ENCODE data around the gene PGAP3. TPM values are rescaled to one million over a fixed set of nuclear protein-coding genes. Genes with fewer than 3 reads are reported as not detected.
A peak's percentile ranks its signal among the peaks of the same experiment; 100 is the strongest.

Gene PGAP3
- total RNA-seq, 1 experiment from 2014 or later: 29.0 TPM

DNA sequence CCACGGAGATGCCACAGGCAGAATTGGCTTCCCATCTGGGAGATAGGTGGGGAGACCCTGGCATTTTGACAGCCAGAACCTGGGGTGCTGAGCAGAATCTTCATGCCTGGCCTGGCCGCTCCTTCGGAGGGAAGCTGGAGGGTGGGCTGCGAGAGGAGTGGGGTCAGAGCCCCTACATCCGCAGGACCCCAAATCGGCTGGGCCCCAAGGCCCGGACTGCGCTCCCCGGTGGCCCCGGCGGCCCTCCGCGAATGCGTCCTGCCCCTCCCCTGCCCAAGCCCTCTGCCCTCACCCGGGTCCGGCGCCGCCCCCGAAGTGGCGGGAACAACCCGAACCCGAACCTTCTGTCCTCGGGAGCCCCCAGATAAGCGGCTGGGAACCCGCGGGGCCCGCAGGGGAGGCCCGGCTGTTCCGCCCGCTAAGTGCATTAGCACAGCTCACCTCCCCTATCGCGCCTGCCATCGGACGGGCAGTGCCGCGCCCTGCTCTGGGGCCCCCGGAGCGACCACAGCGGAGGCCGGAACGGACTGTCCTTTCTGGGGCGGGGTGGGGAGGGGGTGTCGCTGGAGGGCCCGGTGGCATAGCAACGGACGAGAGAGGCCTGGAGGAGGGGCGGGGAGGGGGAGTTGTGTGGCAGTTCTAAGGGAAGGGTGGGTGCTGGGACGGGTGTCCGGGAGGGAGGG lies 20.5 kb downstream of the PGAP3 start:
- H4K91ac ChIP-seq (ENCODE audit: insufficient read length, low read depth, low read length): no peak overlapping the region
- peaks cover 6% of the 10 kb centered on the region for H3K23me2 ChIP-seq (ENCODE audit: insufficient read length, low read depth, low read length, poor library complexity, severe bottlenecking)
- no peaks in the 10 kb centered on the region for H3K79me1 ChIP-seq (ENCODE audit: insufficient read depth, low read depth, low read length, poor library complexity, severe bottlenecking)
- no peak overlapping the region for H3K18ac ChIP-seq (ENCODE audit: insufficient read length, low read depth, low read length)
- no peak overlapping the region for H3T11ph ChIP-seq (ENCODE audit: low read length)
- TF ChIP-seq, protein P1, sequence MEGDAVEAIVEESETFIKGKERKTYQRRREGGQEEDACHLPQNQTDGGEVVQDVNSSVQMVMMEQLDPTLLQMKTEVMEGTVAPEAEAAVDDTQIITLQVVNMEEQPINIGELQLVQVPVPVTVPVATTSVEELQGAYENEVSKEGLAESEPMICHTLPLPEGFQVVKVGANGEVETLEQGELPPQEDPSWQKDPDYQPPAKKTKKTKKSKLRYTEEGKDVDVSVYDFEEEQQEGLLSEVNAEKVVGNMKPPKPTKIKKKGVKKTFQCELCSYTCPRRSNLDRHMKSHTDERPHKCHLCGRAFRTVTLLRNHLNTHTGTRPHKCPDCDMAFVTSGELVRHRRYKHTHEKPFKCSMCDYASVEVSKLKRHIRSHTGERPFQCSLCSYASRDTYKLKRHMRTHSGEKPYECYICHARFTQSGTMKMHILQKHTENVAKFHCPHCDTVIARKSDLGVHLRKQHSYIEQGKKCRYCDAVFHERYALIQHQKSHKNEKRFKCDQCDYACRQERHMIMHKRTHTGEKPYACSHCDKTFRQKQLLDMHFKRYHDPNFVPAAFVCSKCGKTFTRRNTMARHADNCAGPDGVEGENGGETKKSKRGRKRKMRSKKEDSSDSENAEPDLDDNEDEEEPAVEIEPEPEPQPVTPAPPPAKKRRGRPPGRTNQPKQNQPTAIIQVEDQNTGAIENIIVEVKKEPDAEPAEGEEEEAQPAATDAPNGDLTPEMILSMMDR (conservative IDR thresholded peaks at IDR 0.05): no peak
- peak overlapping the region in 1 of 3 experiments; percentile 67; a peak in 1 of 7 replicates for H3K27ac Mint-ChIP-seq
- no peak overlapping the region for H2BK5ac ChIP-seq (ENCODE audit: insufficient read length, low read length)
- no CpG with 5 or more reads among the region's 49 CpGs for WGBS (ENCODE audit: extremely low coverage, insufficient read length, low lambda C conversion rate)
- H3K23ac ChIP-seq (ENCODE audit: insufficient read length, low read depth, low read length): no peak overlapping the region
- H4K20me1 ChIP-seq (ENCODE audit: control insufficient read depth, insufficient read depth, insufficient read length): no peaks in the 10 kb centered on the region
- no peak overlapping the region for H2BK20ac ChIP-seq (ENCODE audit: low read depth, low read length, poor library complexity, severe bottlenecking)
- H2BK15ac ChIP-seq (ENCODE audit: low read depth, low read length): no peak overlapping the region
- no peak overlapping the region for H3K4ac ChIP-seq (ENCODE audit: low read depth, low read length)
- H2BK120ac ChIP-seq (ENCODE audit: low read depth, low read length, poor library complexity, severe bottlenecking): no peak overlapping the region
- no peak for DNase-seq
- peaks cover 3% of the 10 kb centered on the region; the same call in 1 of the 2 replicates for H3K27me3 ChIP-seq (ENCODE audit: insufficient read depth, low read length)
- H3K4me2 ChIP-seq (ENCODE audit: insufficient read depth, insufficient read length, low read length): peak overlapping the region; percentile 65
- no peak overlapping the region for H2AK5ac ChIP-seq (ENCODE audit: insufficient read length, low read length)
- H3K4me1 Mint-ChIP-seq: peaks cover 39 to 54% of the 10 kb centered on the region in 2 experiments
- no peak overlapping the region for H3K14ac ChIP-seq (ENCODE audit: insufficient read depth, low read length)
- H2BK12ac ChIP-seq (ENCODE audit: insufficient read length, low read depth, low read length): no peak overlapping the region
- H3K27me3 Mint-ChIP-seq (ENCODE audit: low read depth): peaks cover 65% of the 10 kb centered on the region
- no peaks in the 10 kb centered on the region for H3K36me3 Mint-ChIP-seq (ENCODE audit: insufficient read depth in 1 of 3, low read depth in 3 of 3)
- H2AFZ ChIP-seq (ENCODE audit: low read length): no peak overlapping the region
- no peaks in the 10 kb centered on the region for H3K79me2 ChIP-seq (ENCODE audit: insufficient read depth, low read length)
- H3K56ac ChIP-seq (ENCODE audit: insufficient read length, low read depth, low read length): no peak overlapping the region
- peaks cover 6% of the 10 kb centered on the region; the same call in 1 of the 2 replicates for H3K4me1 ChIP-seq (ENCODE audit: insufficient read depth, low read length)
- H3K9me3 ChIP-seq (ENCODE audit: control insufficient read depth, low read depth, low read length): no peaks in the 10 kb centered on the region
- no peaks in the 10 kb centered on the region; a peak in 1 of 5 replicates for H3K9me3 Mint-ChIP-seq
- no peak overlapping the region for H4K8ac ChIP-seq (replicated peaks; ENCODE audit: insufficient read length, low read depth, low read length)
- no peak overlapping the region for H3K9ac ChIP-seq (ENCODE audit: extremely low read depth, insufficient read length, low read length)
- H3K27ac ChIP-seq (ENCODE audit: insufficient read length, low read depth, low read length): no peak overlapping the region
- H3K4me3 Mint-ChIP-seq: peak overlapping the region; percentile 56 to 79
- H4K5ac ChIP-seq (ENCODE audit: insufficient read length, low read depth, low read length): no peak overlapping the region
